Bone marrow (tissue), 2 donors: ENCODE data around the gene HES3.
"Not testable (repeated sequence)": the region's sequence is repeated elsewhere in the genome, so short reads cannot be mapped to it uniquely, and the experiment has no call there.

ENCODE experiments used
- DNase-seq, 2 donors: peaks; one replicate each; lab custom pipeline; 2025; lab: John Stamatoyannopoulos, UW

The HES3 gene

DNA sequence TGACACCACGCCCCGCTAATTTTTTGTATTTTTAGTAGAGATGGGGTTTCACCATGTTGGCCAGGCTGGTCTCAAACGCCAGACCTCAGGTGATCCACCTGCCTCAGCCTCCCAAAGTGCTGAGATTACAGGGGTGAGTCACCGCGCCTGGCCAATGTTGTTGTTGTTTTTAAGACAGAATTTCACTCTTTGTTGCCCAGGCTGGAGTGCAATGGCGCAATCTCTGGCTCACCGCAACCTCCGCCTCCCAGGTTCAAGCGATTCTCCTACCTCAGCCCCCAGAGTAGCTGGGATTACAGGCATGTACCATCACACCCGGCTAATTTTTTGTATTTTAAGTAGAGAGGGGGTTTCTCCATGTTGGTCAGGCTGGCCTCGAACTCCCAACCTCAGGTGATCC, 24.3 kb upstream of the HES3 start:
- not testable (repeated sequence) for DNase-seq

DNA sequence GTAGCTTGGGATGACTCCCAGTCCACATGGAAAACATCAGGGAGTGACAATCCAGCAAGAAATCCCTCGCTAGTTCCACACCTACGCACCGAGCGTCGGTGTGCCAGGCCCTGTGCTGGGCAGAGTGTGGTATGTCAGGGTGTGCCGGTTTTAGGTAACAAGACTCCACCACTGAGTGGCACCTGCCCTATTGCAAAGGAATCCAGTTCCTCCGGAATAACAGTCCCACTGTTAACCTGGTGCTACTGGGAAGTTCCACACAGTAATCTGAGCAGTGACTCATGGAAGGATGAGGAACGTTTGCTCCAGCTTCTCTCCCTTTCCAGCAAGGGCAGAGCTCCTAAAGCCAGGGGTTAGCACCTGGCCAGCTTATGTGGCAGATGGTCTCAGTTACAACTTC, 23.7 kb upstream of the HES3 start:
- DNase-seq = no peak

DNA sequence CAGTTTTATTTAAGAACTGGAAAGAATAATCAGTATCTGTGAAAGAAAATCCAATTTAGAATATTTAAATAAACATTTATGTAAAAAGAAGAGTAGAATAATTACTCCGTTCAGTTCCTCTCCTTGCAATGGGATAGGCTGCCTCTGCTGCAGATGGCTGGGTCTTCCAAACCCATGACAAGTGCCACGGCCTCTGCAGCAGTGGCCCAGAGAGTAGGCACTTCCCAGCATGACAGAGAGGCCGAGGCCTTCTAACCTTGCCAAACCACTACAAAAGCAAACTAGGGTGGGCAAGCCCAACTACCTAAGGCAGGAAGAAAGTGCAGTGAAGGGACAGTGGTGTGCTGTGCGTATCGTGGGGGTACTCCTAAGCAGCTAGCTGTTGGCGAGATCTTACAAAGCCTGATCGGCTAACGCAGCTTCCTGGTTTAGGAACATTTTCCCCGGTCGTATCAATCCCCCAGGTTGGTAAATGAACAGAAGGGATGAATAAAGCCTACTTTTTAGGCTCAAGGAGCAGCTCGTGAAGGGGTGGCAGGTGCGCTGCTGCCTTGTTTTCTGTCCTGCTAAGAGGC, 22.7 kb upstream of the HES3 start:
- no peak for DNase-seq

DNA sequence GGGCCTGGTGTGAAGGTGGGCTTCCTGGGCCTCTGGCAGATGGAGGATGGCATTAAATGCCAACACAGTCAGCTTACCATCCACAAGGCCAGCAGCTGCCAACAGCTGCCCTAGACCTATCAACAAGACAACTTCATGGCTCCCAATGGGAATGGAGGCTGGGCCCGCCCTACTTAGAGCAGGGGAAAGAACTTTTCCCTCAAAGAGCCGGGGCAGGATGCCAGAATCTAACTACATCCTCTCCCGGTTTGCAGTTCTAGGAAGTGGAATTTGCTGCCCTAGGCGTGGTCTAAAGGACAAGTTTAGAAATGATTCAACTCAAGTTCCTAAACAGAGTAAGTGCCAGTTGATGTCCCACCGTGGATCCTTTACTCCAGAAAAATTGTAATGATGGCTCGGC, 21.3 kb upstream of the HES3 start:
- DNase-seq = no peak

DNA sequence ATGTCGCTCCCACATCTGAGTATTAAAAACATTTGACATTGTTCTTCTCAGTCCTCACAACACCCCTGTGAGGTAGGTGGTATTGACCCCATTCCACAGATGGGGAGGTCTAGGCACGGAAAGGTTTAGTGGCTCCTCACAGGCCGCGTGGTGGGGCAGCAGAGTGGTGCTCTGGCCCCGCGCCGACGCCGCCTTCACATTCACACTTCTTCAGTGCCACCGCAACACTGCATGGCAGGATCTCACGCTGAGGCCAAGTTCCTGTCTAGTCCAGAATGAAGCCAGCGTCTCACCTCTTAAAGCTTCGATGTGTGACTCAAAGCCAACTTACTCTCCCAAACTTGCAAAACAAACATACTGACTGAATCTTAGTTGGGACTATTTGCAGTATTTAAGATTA, 20.4 kb upstream of the HES3 start:
- no peak for DNase-seq

DNA sequence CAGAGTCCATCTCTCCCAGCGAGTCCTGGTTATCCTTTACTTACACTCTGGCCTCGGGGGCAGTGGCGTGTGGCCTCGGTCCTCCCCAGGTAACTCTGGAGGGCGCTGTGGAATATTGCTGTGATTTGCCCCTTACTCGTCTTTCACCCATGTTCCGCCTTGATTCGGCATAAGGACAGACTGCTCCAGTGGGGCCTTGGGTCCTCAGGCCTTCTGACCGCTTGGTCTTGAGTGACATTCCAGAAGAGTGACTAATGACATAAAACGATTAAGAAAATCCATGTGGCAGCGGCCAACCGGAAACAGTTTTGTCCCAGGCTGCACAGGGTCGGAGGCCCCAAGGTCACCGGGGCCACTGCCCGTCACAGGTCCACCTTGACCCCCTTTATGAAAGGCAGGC, 19.3 kb upstream of the HES3 start:
- no peak for DNase-seq

DNA sequence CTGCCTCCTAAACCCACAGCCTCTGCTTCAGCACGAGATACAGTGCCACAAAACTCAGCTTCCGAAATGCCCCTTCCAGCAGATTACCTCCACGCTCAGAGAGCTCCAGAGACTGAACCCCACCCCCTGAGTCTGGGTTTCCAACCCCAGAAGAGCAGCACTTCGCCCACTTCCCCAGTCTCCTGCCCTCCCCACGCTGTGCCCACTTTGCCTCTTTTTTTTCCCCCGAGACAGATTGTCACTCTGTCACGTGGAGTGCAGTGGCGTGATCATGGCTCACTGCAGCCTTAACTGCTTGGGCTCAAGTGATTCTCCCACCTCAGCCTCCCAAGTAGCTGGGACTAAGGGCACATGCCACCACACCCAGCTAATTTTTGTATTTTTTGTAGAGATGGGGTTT, 18.3 kb upstream of the HES3 start:
- no peak for DNase-seq

DNA sequence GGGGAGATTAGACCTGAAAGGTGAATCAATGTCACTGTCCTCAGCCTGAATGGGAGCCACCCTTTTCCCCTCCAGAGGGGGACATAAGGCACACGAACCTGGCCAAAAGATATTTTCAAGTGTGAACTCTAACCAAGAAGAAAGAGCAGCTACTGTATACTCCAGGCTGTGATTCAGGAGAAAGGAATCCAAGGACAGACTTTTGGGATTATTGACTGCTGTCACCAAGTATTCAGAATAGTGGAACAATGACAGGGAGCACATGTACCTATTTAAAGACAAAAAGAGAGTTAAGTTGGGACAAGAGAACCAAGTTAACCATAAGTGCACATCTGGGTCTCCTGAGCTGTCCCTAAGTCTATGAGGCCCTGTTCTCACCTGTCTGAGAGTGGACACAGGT, 10.6 kb upstream of the HES3 start:
- DNase-seq = no peak

DNA sequence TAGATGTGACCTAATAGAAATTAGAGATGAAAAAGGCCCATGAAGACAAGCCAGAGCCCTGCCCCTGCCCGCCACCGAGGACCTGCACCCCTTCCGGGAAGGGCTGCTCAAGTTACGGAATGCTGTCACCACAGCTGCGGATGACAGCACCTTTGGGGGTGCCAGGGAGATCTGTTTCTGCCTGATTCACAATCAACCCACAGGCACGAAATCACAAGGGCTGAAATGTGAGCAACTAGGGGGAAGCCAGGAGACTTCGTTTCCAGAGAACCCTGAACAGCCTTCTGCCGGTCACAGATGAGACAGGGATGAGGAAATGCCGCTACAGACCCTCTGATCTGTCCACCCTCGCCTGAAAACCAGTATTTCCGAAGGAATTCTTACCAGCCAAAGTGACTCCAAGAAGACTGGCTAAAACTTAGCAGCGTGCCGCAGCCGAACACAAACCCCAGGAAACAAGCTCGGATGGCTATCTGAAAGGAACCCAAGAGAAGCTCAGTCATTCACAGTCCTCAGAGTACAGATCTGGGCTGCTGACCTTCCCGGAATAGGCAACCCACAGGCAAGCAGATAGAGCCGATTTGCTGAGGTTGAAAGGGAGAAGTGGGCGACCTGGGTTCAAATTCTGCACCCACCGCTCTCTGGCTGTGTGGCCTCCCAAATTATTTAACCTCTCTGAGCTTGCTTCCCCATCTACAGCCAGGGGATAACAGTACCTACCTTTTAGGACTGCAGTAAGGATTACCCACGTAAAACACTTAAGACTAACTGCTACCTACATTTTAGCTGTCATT, 9.3 kb upstream of the HES3 start:
- DNase-seq = no peak

DNA sequence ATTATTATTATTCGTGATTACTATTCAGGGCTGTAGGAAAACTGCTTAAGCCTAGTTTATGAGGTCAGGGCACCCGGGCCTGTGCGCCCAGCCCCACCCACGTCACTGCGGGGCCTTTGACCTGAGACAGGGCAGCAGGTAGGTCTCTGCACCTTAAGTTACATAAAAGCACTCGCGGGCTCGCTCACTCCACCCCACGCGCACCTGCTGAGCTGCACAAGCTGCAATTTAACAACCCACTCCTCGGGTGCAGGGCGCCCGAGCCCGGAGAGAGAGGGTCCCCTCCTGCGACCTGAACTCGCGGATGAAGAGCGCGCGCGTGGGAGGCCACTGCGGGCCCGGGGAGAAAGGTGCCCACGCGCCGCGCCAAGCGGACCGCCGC, 8.7 kb upstream of the HES3 start:
- DNase-seq = no peak

DNA sequence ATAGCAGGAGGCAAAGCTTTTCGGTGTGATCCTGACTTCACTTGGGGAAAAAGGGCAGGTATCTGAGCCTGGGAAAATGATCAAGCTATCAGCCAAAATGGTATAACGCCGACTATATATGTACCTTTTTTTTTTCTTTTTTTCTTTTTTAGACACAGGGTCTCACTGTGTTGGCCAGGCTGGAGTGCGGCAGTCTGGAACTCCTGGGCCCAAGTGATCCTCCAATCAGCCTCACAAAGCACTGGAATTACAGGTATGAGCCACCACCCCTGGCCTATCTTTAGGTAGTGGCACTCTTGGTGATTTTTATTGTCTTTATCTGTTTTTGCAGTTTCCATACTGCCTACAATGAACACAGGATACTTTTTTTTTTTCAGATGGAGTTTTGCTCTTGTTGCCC, 6.9 kb upstream of the HES3 start:
- DNase-seq = no peak

DNA sequence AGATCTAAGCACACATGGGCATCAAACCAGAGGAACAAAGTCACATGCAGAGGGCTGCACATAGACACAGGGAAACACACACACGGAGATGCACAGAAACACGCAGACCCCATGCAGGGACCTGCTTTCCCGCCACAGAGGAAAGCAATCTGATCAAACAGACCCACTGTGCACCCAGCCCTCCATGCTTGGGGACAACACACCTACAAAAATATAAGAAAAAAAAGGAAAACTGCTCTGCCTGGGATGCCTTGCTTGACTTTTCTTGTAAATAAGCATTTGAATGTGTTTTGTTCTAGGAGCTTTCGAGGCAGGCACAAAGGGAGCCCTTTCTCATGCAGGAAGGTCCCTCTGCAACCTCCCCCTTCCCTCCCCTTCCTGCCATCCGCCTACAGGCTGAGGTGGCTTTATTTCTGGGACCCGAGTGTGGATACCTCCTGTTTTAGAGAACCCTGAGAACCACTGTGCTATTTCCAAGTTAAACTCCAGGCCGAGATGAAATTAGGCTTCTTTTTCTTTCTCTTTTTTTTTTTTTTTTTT, 4.7 kb upstream of the HES3 start:
- DNase-seq = no peak

DNA sequence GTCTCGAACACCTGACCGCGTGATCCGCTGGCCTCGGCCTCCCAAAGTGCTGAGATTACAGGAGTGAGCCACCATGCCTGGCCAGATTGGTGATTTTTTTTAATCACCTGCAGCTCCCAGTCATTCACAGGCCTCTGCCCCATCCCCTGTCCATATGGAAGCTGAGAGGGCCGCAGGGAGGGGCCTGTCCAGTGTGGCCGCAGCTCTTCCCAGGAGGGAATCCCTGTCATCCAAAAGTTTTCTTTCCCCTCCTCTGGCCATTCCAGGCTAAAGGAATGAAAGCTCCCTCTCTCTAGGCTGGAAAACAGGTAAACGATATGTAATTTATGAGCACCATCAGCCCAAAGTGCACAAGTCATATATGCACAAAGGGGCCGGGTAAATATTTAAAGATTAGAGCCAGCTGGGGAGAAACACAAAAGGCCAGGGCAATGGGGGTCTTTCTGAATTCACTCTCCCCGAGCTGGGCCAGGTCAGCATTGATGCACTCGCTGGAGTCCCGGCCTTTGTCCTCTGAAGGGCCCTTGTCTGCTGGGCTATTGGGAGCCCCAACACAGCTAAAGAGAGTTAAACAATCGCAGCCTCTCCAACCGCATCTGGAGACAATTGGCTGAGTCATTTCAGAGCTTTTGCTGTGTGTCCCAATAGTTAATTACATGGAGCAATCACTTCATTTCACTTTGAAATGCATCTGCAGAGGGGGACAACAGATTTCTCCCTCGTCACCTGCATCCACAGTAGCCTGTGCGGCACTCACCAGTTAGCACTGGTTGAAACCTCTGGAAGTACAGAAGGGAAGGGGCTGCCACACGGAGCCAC, 3.8 kb upstream of the HES3 start:
- DNase-seq = no peak

DNA sequence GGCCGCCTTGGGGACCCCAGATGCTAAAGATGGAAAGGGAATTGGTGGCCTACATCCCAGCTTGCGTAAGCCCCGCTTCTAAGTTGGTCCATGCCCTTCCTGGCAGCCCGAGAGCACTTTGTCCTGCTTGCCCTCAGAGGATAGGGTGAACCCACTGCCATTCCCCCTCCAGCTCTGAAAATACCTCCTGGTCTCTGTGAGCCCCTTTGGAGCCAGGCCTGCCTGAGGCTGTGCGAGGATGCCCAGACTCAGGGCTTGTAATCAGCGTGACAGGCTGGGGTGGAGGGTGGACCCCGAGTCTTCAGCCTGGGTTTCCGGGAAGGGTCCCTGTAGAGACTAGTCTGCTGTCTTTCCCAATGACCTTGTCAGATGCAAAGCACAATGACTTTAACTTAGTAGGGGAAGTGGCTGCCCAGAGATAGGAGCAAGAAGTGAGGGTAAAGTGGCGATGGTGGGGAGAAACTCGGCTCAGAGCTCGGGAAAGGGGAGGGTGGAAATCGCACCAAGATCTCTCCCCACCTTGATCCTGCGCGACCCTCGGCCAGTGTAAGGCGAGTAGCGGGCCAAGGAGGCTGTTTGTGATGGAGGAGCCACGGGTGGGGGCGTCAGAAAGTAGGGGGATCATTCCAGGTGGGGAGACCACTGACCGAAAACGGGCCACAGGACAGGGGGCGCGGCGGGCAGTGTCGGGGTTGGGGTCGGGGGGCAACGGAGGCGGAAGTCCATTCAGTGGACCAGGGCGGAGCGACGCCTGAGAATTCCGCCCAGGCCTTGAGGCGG, 2.7 kb upstream of the HES3 start:
- no peak for DNase-seq

DNA sequence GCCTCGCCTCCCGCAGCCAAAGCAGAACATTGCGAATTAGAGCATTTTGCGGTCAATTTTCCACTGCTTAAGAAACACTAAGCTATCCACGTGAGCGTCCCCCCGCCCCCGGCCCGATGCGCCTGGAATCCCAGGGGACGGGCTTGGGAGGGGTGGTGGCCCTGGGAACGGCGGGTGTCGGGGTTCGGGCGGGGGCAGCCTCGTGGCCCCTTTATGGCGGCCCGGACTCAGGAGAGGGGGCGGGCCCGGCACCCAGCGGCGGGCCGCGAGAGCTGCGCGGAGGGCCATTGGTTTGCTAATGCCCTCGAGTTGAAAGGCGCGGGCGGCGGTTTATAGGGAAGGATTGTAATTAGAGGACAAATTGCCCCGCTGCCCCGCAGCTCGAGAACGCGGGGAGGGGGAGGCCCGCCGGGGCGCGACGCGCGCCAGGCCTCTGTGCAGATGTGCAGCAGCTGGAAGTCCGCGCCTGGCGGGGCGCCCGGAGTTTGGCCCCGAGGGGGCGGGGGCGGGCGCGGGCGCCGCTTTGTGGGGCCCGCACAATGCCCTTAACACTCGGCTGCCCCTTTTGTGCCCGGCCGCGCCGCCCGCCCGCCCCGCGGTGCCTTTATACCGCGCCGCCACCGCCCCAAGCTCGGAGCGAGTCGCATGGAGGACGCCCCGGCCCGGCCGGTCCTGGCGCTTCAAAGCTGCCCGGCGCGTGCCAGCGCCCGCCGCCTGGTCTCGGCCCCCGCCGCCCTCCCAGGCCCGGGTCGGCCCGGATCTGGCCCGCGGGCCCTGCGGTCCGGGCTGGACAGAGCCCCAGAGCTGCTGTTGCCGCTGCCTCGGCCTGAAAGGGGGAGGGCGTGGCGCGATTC, 1.9 kb upstream of the HES3 start:
- DNase-seq = no peak

DNA sequence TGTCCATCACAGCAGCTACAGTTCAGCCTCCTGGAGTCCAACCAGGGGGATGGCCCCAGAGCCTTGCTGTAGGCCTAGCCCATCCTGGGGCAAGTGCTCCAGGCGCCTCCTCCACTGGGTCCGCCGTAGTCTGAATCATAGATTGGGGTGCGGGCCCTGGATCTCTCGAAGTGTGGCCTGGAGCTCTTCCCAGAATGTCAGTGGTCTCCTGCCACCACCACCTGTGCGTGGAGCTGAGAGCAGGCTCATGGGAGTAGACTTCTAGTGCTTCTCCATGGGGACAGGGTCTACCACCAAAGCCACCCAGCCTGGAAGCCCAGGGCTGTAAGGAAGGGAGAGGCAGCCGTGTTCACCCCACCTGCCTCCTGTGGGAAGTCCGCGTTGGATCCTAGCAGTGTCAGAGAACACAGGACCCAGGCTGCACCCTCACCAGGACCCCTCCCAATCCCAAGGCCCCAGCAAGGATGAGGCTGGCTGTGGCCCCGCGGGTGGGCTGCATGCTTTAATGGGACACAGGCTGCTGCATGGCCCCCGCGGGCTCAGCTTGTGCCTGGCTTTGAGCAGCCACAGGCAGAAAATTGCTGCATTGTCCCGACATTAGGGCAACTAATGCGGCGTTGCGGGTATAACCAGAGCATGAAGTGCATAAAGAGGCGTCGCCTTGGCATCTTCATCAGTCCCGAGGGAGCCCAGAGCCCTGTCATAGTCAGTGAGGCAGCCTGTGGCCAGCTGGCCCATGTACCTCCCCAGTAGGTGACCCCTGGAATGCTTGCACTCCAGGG, 735 bp upstream of the HES3 start:
- DNase-seq = no peak

DNA sequence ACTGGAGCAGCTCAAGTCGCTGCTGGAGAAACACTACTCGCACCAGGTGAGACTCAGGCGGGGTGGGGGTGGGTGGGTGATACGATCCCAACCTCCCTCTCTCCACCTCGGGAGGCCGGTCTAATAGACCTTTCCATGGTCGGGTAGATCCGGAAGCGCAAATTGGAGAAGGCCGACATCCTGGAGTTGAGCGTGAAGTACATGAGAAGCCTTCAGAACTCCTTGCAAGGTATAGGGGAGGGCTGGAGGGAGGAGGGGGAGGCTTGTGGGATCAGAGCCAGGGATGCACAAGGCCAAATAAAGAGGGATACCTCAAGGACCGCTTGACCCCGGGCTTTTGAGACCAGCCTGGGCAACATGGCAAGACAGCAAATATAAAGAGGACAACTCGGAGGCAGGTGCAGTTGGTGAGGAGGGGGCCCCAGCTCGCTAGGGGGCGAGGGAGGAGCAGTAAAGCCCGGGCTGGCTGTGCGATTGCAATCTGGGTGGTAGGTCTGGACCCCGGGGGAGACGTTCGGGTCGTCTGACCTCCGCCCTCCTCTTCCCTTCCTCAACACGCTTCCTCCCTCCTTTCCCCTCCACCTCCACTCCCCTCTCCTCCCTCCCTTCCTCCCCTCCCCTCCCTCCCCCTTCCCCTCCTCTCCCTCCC, 546 bp downstream of the HES3 start:
- no peak for DNase-seq

DNA sequence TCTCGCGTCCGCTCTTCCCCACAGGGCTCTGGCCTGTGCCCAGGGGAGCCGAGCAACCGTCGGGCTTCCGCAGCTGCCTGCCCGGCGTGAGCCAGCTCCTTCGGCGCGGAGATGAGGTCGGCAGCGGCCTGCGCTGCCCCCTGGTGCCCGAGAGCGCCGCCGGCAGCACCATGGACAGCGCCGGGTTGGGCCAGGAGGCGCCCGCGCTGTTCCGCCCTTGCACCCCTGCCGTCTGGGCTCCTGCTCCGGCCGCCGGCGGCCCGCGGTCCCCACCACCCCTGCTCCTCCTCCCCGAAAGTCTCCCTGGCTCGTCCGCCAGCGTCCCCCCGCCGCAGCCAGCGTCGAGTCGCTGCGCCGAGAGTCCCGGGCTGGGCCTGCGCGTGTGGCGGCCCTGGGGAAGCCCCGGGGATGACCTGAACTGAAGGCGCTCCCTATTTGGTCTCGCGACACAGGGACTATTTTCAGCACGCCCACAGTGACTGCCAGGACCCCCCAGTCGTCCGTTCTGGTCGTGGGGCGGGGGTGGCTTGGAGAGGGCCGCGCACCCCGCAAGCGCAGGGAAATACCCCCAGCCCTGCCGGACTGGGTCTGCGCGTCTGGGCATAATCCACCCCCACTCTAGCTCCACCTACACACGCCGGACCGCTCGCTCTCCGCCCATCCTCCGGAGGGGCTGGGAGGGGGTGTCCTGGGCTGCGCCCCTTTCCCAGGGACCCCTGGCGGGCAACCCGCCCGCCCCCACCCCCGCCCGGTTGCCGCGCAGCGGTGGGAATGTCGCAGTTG, 1.3 kb downstream of the HES3 start:
- peak; percentile 41 to 59 for DNase-seq

DNA sequence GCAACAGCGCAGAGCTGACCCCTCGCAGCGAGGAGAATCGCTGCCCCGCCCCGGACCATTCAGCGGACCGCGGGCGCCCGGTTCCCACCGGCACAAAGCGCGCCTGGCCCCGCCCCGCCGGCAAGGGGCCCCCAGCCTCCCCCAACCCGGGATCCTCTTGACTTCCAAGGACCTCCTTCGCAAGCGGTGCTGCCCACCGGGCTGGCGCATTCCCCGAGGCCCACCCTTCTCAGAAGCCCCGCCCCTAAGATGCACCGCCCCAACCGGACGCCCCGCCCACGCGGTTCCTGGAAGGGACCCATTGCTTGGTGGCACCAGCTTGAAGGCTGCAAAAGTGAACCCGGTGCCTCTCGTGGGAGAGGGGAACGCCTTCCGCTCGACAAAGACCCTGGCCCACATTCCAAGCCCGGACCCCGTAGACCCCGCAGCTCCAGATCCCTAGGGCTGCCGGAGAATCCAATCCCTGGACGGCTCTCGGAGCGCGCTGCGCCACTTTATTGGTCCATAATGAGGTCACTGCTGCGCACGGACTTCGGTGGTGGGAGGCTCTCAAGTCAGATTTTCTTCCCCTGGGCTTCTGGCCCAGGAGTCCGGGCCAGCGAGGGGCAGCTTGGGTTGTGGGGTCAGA, 2.0 kb downstream of the HES3 start:
- no peak for DNase-seq
